ENCODE data around the gene SEMA6A.
A peak's percentile ranks its signal among the peaks of the same experiment; 100 is the strongest.

The SEMA6A gene

DNA sequence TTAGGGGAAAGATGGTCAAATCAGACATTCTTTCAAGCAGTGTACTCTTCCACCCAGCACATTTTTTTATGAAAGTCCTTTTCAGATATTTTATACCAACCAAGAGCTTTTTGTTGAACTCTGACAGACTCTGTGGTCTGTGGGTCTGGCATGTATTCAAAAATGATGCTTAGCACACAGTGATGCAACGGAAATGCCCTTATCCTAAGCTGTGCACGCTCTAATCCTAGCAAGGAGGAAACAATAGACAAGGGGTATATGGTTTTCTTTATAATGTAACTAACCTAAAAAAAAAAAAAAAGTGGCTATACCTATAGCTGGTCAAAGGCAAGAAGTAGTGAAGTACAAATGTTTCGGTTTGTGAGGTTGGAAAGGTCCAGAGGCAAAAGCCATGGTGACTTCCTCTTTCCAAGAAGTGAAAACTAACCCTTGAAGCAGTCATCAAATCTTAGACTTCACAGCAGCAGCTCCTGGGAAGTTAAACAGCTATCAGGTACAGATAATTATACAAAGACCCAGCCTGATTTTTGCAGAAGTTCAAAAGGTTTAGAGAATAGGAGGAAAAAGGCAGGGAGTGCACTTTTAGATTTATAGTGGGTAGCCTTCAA is 82.5 kb downstream of the SEMA6A start:
- DNase-seq, result peak; percentile 7 to 9

DNA sequence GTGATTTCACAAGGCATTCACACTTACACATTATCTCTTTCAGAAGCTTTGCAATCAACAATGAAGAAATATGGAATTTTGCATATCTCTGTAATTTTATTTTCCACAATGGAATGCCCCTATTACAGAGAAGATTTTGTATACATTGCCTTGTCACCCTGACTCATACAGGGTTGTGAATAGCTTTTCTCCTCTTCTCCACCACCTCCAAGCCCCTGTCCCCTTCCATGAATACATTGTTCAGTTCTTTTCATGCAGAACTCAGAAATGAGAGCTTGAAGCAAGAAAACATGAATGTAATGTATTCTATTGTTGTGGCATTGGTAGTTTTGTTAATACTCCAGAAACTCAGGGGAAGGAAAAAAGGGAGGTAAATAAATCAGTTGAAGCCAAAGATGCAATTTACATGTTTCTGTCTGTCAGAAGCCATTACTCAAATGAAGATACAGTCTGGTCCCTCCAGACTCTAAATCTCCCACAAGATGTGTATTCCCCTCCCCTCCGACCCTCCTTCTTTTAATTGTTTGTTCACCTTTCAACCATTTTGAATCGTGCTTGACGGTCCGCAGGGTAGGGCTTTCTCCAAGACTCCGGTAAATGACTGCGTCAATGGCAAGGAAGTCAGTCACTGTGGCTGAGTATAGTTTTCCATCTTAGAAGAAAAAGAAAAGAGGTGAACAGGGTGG is 86.1 kb downstream of the SEMA6A start:
- peak; percentile 3 to 28 for DNase-seq

DNA sequence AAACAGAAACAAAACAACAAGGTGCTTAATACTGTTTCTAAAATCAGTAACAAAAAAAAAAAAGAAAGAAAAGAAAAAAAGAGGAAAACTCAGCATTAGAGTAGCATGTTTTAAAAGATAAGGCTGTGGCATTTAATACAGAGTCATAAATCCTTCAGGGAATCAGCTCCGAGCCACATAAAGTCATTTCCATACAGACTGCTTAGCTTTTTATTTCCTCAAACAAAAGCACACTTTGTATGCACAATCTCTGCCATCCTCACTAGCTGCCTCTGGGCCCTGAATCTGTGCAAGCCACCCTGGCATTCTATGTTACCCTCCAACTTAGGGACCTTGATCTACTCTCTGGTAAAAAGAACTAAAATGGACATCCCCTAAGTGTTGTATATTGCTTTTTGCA is 87.6 kb downstream of the SEMA6A start:
- DNase-seq, result no peak

DNA sequence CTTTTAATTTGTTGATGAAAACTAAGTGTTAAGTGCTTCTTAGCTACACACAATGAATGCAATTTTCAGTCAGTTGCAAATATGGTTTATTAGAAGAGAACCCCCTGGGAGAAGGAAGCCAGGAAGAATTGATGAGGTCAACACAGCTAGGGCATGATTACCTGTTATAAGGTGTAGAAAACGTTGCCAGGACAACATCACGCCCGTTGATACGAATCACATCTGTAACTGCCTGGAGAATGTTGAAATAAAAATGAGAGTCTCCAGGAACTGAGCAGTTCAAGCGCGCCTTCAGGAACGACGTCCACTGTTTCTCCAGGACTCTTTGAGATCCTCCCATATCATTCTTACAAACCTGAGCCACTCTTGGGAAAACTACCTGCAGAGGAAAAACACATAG is 88.0 kb downstream of the SEMA6A start:
- DNase-seq, result no peak

DNA sequence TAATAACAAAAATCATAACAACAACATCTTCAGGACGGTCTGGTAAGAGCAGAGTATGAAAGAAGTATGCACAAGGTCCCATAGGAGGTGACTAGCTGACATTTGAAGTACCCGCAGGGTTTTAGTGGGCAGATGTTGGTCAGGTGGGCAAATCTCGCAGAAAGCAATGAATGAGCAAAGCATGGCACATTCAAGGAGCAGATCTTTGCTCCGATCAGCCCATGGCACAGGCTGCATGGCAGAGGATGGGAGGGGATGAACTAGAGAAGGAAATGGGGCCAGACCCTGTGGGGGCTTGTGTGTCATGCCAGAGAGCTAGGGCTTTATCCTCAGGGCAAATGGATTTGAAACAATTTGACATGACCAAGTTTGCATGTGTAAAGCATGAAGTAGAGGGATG is 90.0 kb downstream of the SEMA6A start:
- DNase-seq, result no peak

DNA sequence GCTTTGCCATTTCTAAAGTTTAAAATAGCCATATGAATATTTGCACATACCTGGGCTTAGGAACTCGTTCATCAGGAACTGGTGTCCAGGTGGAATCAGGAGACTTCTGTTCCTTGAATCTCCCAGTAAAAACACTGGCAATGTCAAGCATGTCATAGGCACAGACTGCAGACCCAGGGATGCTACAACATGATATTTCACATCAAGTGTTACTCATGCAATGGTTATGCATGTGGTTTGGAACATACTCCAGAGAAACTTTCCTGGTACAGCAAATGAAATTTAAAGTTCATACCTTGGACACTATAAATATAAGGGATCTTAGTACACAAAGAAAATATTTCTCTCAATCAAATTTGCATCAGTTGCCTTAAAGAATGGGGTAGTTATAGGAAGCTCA is 92.2 kb downstream of the SEMA6A start:
- DNase-seq, result no peak

DNA sequence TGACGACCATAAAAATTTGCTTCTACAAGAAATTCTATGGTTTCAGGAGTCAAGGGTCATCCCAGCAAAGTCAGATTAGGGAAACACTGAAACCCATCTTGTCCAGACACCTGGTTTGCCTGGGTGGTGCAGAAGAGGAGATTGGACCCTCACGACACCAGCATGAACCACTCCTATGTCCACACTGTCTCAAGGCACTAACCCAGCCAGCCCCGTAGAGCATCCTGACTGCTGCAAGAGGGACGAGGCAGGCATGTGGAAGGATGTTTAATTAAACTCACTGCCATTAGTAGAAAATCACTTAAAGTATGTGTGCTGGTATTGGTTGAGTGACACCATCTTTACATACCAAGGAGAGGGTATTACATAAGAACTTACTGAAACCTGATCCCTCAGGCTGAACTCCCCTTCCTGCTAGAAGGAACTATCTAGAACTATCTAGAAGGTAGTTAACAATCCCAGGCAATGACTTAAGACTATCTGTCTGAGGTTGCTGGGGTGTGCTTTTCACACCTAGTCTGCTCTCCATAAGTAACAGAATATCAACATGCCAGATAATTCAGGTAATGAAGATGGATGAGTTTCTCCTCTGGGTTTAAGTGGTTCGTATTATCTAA is 93.6 kb downstream of the SEMA6A start:
- no peak for DNase-seq

DNA sequence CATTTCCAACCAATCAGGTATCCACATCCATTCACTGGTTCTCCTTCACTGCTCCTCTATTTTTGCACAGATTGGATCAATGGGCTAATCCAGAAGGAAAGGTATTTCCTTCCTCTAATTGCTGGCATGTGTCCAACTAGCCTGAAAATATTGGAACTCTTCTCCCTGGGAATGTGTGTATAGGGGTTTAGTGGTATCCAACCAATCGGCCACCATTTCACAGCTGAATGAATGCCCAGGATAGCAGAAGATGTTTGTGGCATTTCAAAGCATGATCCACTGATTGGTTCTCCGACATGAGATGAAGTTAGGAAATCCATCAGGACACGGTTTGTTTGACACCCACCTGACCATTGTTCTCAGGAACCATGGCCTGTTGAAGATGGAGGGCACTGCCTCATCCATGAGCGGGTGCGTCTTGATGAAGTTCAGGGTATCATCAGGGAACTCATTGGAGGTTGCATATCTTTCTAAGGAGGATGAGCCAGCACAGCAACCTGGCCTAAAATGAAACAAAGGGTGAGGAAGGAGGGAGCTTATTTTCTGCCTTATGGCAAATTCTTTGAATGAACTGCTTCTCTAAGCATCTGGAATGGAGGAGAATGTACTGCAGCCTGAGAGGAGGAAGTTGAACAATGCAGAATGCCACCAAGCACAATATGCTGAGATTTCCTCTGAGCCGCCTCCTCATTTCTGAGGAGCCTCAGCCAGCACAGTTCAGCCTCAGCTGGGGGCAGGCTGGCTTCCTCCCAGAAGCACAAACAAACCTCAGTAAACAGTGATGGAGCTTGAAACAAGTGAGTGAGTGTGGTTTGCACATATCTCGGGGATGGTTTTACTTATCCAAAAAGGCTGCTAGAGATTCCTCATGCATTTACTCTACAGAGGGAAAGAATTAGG is 94.6 kb downstream of the SEMA6A start:
- DNase-seq, result no peak

DNA sequence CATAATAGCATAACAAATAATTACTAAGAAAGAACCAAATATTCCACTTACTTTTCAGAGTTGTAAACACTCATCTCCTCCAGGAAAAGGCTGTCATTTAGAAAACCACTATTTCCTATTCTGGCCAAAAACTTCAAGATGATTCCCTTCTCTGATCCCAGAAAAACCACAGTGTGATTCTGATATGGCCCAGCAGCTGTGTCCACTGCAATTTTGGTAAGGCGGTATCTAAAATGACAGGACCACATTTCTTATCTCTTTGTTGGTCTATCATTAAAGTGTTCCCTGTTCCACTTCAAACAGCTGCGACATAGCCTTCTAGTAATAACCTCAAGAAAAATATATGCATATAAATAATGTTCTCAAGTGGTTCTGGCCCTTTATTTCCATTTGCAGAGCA is 96.1 kb downstream of the SEMA6A start:
- DNase-seq, result no peak

DNA sequence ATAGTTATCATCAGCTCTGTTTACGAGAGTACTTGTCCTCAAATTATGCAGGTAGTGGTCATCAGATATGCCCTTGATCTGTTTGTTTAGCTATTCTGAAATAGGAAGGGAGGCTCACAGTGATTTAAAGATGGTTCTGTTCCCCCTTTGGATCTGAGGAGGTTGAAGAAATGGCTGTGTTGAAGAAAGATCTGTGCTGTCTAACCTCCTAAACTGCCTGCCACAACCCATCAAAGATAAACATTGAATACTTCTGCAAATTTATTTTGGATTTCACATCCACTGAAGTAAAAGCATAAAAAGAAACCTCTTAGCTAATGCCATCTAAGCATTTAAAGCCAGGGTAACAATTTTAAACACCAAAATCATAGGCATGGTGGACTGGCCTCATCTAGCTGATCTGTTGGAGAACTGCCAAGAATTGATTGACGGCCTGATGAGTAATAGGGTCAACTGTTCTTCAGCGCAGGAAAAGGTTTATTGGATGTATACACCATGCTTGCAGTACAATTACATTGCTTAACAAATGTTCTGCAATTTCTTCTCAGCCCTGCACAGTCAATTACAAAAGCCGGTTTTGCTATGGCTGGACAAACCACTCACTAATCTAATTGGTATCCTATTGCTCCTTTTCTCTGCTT is 97.6 kb downstream of the SEMA6A start:
- no peak for DNase-seq

DNA sequence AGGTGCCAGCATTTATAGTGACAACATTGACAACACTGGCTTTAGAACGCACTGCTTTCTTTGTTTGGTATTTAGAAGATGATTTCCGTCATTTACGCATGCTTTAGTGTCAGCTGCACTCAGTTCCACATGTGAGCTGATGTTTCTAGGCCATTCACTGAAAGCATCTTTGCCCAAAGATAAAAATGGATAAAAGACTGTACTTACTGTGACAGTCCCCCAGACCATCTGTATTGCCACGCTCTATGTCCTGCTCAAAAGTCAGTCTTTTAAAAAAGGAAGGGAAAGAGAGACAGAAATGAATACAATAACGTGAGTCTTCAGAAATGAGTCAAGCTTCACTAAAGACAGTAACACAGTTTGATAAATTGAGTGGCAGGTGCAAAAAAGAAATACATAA is 99.3 kb downstream of the SEMA6A start:
- DNase-seq, result no peak

DNA sequence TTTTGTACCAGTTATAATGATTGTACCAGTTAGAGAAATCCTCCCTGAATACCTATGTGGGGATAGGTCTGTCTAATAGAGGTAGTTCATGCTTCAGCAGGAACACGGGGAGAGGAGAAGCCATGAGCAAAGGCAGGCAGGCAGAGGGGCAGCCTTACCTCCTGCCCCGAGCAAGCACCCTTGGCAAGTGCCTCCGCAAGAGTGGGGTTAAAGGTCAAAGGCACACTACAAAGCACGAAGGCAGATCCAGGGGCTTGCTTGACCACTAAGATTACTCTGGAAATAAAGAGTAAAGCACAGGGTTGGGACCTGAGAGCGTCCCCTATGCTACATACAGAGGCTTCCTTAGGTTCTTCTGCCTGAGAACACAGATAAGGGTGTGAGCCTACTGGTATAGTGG is 100.9 kb downstream of the SEMA6A start:
- no peak for DNase-seq

DNA sequence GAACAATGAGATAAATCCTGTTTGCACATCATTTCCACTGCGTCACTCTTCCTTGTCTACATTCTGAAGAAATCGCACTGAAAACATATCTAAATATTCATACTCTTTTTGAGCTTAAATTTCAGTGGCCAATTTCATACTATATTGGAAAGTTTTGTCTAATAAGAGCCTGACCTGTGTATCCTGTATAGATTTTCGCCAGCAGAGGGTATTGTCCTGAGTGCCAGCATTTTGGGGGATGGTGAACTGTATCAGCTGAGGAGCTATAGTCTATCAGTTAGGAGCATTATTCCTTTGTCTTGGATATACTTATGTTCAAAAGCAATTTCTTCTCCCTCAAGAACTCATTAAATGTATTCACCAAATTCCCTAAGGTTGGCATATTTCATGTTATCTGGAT is 102.3 kb downstream of the SEMA6A start:
- no peak for DNase-seq

DNA sequence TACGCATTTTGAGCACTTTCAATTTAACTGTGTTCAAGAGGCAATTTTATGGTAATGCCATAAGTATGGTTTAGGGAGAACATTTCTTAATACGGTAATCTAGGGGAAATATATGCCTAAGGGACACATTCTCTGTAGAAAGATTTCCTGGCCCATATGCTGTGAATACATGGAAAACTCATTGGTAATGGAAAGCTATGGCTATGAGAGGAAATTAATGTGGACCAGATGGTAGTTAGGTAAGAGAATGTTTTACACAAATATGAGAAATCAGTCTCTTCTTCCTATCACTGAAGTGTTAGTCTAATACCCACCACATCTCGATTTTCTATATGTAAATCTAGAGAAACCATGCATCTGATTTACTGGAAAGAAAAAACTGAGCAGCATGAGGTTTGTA is 105.0 kb downstream of the SEMA6A start:
- DNase-seq, result no peak

DNA sequence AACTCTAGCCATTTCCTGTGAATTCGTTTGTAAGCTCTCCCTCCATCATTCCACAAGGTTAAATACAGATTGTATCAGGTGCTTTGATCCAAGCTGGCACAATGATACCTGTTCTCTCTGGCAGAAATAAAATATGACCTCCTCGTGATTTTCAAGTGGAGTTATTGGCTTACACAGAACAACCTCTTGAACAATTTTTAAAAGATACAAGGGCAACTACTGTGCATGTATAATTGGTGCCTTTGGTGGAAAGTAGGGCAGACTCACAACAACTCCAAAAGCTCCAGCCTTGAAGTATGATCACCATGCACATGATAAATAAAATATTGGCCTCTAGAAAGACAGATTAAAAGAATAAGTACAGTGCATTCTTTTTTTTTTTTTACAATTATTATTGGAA is 106.0 kb downstream of the SEMA6A start:
- DNase-seq, result no peak

DNA sequence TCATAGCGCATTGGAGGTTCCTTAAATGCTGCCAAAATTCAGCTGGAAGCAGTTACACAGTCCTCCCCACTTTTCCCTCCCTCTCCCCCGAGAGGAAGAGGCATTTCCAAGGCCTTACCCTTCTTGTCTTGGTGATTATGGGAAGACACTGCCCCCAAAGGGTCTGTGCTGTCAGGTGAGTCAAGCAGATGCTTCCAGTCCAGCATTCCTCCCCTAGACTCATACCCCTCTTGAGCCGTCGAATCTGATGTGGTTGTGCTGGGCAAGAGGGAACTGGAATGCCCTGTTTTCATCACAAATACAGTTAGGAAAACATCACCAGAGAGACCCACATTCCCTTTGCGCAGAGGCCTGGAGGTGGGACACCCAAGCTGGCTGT is 107.2 kb downstream of the SEMA6A start:
- DNase-seq, result no peak

DNA sequence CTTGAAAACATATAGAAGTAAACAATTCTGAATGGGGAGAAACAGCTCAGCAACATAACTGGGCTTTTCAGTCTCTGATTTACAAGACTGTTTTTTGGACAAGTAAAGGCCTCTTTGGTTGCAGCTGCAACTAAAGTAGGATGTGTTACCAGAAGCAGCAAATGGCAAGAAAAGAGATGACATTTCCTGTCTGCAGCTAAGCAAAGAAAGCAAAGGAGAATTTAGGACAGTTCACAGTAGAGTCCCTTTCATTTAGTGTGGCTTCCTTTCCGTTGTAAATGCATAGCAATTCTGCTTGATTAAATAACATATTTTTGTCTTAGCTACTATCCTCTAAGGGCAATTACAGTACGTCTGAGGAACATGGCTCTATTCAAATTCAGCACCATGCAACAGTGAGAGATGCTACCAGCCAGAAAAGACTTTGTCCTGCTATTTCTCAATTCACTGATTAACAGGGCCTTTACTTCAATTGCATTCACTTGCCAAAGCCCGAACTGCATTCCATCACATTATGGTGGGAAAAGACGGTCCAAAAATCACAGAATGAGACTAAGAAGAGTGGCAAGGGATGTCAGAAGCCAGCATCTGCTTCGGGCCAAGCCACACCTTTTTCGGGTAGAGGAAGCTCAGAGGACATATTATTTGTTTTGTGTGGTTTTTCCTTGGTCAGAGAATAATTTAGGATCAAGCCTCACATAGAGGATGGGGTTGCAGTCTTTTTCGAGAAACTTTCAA is 107.7 kb downstream of the SEMA6A start:
- DNase-seq, result no peak

DNA sequence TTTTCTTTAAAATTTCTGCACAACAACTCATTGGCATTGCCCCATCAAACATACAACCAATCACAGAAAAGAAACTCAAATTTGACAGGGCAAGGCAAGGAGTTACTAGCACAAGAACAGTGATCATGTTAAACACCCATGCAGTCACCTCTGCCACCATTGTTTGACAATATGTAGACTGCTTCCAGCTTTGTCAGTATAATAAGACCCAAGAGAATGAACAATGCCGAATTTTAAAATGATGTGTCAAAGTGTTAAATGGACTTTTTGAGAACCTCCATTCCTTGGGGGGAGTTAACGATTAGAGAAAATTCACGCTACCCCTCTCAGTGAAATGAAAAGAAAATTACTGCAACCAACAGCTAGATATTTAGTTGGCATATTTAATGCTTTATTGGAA is 109.2 kb downstream of the SEMA6A start:
- no peak for DNase-seq

DNA sequence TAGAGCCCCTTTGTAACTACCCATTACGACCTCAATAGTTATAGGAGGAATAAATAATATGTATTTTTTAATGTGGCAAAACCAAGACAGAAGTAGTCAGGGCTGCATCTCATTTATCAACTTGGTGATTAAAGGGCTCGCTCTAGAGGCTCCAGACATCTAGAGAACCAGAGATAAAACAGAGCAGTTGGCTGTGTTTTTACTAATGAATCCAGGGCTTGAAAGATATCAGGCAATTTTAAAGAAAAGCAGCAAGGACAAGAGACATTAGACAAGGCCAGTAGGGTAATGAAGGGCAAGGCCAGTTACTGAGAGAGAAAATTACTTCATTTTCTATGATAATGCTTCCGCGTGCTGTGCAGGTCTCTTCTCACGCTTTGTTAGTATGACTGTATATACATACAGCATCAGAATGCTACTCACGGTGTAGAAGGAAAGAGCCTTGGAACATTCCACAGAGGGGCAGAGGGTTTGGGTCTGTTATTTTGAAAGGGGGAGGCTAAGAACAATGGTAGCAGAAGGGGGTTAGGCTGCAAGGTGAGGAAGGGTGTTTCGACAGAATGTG is 110.4 kb downstream of the SEMA6A start:
- no peak for DNase-seq

DNA sequence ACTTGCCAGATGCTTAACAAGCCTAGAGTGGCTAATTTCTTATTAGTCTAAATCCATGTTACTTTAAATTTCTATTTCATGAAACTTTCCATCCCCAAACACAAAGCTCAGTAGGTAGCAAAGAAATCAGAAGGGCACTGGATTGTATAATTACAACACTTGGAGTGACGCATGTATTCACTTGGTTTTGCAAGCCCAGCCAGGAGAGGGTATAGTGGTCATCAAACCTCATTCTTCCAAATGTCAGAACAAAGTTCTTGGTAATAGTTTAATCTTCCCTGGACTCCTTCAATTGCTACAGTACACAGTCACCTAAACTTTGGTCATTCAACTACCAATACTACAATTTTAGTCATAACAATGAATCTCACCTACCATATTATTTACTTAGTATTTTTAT is 112.1 kb downstream of the SEMA6A start:
- no peak for DNase-seq

DNA sequence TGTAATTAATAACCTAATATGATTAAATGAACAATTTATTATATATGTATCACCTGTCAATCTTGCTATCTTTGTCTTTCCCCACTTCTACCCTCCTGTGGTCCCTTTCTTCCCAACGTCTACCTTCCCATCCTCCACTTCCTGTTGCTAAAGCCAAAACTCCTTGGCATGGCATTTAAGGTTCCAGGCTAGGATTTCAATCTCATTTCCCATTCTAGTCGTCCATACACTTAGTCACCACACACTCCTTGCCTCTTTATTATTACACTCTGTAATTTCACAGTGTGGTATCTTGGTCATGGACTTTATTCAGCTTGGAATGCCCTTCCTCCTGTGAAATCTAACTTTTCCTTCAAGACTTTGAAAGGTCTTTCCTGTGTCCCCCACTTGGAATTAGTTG is 115.3 kb downstream of the SEMA6A start:
- DNase-seq, result no peak

DNA sequence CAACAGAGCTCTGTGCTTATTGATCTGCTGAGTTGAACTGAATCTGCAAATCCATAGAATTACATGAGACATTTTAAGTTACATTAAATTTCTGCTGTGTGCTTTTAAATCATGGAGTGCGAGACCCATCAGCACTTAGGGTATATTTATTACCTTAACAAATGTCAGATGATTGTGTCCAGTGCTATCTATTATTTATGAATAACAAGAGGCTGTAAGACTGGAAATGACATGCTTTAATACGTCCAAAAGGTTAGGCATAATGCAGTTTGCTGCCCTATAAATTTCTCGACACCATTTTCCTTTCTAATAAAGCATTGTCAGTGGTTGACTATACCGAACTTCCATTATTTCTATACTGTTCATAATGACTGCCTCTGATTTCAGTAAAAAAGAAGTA is 117.6 kb downstream of the SEMA6A start:
- DNase-seq, result no peak

Measured in inflammatory macrophage treated with lipopolysaccharide for 1 hour (primary cell).